GM03348 (cell line): ENCODE data around the gene HIC1.

Experiments
- DNase-seq: peaks from one replicate; pipeline ENCODE4 v3.0.0; 2012; ENCODE audit warnings: low spot score

The HIC1 gene

DNA sequence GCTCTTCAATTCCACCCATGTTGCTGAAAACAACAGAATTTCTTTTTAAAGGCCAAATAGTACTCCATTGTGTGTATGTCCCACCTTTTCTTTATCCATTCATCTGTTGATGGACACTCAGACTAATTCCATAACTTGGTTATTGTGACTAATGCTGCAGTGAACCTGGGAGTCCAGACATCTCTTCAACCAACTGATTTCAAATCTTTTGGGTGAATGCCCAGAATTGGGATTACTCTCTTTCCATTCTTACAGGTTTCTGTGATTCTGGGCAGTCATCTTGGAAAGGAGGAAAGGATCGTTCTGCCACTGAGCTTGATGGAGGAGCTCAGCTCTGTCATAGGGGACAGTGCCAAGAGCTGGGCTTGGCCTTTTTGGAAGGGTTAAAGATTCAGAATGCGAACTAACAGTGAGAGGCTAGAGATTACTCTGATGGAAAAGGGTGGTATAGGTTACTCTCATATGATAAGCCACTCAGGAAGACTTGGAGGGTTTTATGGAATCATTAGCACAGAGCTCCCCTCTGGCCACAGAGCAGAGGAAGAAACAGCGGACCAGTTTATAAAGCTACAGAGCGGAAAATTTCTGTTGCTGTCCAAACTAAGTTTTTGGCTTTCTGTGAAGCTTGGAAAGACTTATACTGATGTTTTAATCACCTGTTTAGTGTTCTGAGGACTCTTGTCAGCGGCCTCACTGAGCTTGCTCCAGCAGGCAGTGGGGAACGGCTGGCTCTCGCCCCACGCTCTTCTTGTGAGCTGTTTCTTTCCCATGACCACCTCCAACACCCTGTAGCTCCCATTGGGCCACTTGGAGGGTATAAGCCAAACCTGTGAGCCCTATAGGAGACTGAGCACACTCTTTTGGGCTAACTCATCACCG lies 48.3 kb downstream of the HIC1 start:
- peak; percentile 36 for DNase-seq

DNA sequence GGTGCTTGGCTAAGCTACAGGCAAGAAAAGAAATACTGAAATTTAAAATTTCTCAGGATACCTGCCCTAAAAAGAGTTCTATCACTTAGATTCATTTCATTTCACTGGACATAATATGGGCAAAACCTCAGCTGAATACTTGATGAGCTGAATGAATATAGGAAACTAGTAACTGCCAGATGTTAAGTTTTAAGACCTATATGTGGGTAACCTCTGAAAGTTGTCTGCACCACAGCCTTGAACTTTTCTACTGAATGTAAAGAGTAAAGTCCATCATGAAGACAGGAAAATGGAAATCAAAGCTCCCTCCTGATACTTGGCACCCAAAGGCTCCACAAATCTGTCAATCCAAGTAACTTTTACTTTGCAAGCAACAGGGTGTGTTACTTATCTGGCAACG lies 50.8 kb downstream of the HIC1 start:
- no peak for DNase-seq

DNA sequence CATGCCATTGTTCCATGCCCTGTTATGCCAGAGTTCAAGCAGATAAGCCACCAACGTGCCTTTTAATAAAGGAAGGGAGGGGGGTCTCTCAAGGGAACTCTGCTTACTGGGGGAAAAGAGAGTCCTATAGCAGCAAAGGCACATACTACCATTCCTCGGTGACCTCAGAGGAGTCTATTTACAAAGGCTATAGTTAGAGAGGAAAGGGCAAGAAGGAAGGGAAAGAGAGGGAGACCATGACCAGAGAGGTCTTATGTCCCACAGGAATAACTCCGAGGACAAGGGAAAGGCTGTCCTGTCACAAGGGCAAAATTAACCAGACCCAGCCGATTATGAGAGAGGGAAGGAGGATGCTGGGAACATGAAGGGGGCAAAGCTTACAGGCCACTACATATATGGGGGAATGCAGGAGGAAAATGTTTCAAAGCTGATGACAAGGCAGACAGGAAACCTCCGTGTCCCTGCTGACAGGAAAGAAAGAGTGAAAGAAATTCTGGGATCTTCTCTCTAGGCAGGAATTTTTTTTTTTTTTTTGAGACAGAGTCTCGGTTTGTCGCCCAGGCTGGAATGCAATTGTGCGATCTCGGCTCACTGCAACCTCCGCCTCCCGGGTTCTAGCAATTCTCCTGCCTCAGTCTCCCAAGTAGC lies 51.5 kb downstream of the HIC1 start:
- no peak for DNase-seq

DNA sequence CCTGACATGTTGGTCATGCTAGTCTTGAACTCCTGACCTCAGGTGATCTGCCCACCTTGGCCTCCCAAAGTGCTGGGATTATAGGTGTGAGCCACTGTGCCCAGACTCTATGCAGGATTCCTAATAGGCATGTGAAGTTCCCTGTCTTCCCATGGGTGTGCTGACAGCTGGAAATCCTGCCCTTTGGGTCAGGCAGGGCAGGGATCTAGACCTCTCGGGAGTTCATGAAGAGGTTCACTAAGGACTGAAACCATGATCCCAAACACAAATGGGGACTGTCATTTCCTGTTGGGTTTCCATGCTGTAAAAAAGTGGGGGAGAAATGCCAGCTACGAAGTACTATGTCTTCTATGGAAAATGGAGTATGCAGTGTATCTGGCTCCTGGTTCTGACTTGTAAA lies 52.1 kb downstream of the HIC1 start:
- DNase-seq: no peak

DNA sequence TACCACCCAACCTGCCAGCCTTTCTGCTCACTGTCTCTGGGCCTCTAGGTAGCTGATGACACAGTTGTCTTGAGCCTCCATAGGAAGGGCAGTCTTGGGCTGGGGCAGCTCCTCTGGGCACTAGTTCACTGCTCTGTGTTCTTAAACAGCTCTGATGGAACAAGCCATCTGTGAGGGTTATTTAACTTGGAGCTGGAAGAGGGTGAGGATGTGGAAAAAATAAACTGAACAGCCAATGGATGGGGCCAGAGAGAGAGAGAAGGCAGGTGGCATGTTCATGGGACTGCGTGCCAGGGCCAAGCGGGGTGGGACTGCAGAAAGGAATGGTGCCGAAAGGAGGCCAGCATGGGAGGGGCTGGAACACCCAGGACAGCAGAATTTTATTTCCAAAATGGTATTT lies 52.6 kb downstream of the HIC1 start:
- no peak for DNase-seq

DNA sequence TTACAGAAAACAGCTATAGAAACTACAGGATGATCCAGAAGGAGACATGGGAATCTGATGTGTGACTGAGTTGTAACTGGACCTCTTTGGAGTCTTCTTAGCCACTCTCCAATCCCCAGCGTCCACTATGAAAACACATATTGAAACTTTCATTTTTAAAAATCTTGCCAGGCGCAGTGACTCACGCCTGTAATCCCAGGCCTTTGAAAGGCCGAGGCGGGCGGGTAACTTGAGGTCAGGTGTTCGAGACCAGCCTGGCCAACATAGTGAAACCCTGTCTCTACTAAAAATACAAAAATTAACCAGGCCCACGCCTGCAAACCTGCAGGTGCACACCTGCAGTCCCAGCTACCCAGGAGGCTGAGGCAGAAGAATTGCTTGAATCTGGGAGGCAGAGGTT lies 53.3 kb downstream of the HIC1 start:
- no peak for DNase-seq

DNA sequence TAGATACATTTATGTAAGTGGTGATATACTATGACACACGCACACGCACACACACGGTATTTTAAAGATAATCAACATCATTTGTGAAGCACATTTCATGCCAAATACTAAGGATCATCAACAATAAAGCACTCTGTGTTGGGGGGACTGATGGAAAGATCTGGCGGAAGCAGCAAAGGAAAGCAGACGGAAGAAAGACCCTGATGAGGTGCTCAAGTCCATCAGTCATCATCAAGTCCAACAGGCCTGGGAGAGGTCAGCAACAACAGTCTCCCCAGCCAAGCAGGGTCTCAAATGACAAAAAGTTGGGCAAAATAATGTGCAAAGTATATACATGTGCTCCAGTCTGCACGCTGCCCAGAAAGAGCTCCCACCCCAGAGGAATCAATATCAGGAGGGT lies 55.5 kb downstream of the HIC1 start:
- no peak for DNase-seq

DNA sequence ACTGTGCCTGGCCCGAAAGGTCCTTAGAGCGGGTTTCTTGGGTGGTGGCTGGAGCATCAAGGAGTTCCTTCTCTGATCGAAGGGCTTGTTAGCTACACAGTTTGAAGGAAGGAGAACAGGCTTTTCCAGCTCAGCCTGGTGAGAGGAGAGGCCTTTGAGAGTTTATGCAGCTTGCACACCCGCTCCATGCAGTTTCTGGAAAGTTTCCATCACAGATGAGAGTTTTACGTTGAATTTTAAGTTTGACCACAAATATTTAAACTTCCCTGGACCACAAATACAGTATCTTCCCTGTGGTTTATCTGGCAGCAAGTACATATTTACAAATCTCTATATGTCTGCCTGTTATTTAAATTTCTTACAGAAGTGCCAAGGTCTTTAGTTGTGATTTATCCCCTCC lies 56.8 kb downstream of the HIC1 start:
- no peak for DNase-seq
